Endothelial cell of umbilical vein (primary cell): ENCODE data around the gene GMPPB. TPM values are rescaled to one million over a fixed set of nuclear protein-coding genes. Genes with fewer than 3 reads are reported as not detected.
A peak's percentile ranks its signal among the peaks of the same experiment; 100 is the strongest.

ENCODE experiments used
- BruUV-seq: library from RNA; stranded (reverse); fragments of 400-500 nt; replicated peaks from 2 replicates; lab custom pipeline; 2021; lab: Mats Ljungman, UMichigan
- CTCF ChIA-PET: fragments of 300-600, 350-600 bp; sonication (Branson Sonifier 250); formaldehyde crosslinking; loops from one replicate; lab custom pipeline; 2021; ENCODE audit warnings: antibody characterized with exemption, inconsistent platforms; lab: Charles Lee
- POLR2A ChIA-PET: fragments of 300-600, 350-600 bp; sonication (Branson Sonifier 250); formaldehyde crosslinking; loops from one replicate; lab custom pipeline; 2021; ENCODE audit warnings: antibody characterized with exemption, inconsistent platforms; lab: Charles Lee
- DNase-seq: peaks from one replicate; pipeline ENCODE4 v3.0.0-alpha.2; 2011; ENCODE audit warnings: low read depth, low spot score
- FAIRE-seq: peaks from 2 replicates; lab custom pipeline; 2011; peaks lifted over from hg19 to GRCh38; lab: Jason Lieb, UNC
- H2AFZ ChIP-seq: 2 replicates; pipeline ENCODE4 v1.6.0; 2012; ENCODE audit warnings: low read depth, low read length, control low read depth, inconsistent platforms
- H3K27ac ChIP-seq: 2 replicates; pipeline ENCODE4 v1.5.1; 2011; ENCODE audit warnings: low read depth, mild to moderate bottlenecking, control low read depth, low read length, moderate library complexity; ENCODE audit not compliant: insufficient read depth
- H3K27me3 ChIP-seq, 2 experiments: 2 replicates each; pipeline versions ENCODE4 v1.6.0 to v1.6.1; 2011; ENCODE audit warnings: low read length in 2 of 2, mixed read lengths in 1 of 2; ENCODE audit not compliant: control insufficient read depth in 2 of 2, insufficient read depth in 2 of 2
- H3K36me3 ChIP-seq, 2 experiments: 2 replicates in 1 of 2; 3 replicates in 1 of 2; pipeline ENCODE4 v1.5.1; 2011; ENCODE audit warnings: low read length in 2 of 2, mild to moderate bottlenecking in 1 of 2, moderate library complexity in 1 of 2; ENCODE audit not compliant: control insufficient read depth in 2 of 2, insufficient read depth in 2 of 2; ENCODE audit errors: extremely low read depth in 1 of 2
- H3K4me1 ChIP-seq: 3 replicates; pipeline ENCODE4 v1.5.1; 2011; ENCODE audit warnings: mild to moderate bottlenecking, low read length; ENCODE audit not compliant: control insufficient read depth, insufficient read depth; ENCODE audit errors: extremely low read depth
- H3K4me2 ChIP-seq: 2 replicates; pipeline ENCODE4 v1.6.1; 2011; ENCODE audit warnings: low read length, control low read depth, mixed read lengths; ENCODE audit not compliant: insufficient read depth
- H3K4me3 ChIP-seq, 3 experiments: fragments of 200-600 bp in 1 of 3; sonication (generic), shearing (Covaris generic) in 1 of 3; replicated peaks in 1 of 3; 2 replicates each; pipeline ENCODE4 v1.5.1; 2011 to 2016; ENCODE audit warnings: control low read depth in 3 of 3, low read length in 3 of 3, mild to moderate bottlenecking in 2 of 3, inconsistent platforms in 1 of 3, low read depth in 1 of 3, moderate library complexity in 1 of 3; ENCODE audit not compliant: insufficient read depth in 1 of 3
- H3K79me2 ChIP-seq: 2 replicates; pipeline ENCODE4 v1.6.0; 2012; ENCODE audit warnings: low read length, inconsistent platforms; ENCODE audit not compliant: control insufficient read depth, insufficient read depth
- H3K9ac ChIP-seq: replicated peaks from 2 replicates; pipeline ENCODE3; 2011; ENCODE audit warnings: low read length, control low read depth; ENCODE audit not compliant: insufficient read depth; ENCODE audit errors: extremely low read depth
- H3K9me1 ChIP-seq: replicated peaks from 3 replicates; pipeline ENCODE4 v1.6.0; 2011; ENCODE audit warnings: mild to moderate bottlenecking, low read length; ENCODE audit not compliant: control insufficient read depth, insufficient read depth; ENCODE audit errors: extremely low read depth
- H3K9me3 ChIP-seq: replicated peaks from 2 replicates; pipeline ENCODE4 v1.5.1; 2012; ENCODE audit warnings: low read length, inconsistent platforms; ENCODE audit not compliant: control insufficient read depth, insufficient read depth
- H4K20me1 ChIP-seq: replicated peaks from 2 replicates; pipeline ENCODE3; 2011; ENCODE audit warnings: mild to moderate bottlenecking, low read length; ENCODE audit not compliant: control insufficient read depth, insufficient read depth; ENCODE audit errors: extremely low read depth
- CTCF ChIP-seq, 2 donors: IDR thresholded peaks; 1 replicate in 1 of 2; 2 replicates in 1 of 2; pipeline ENCODE4 v1.5.1; 2011; ENCODE audit warnings: low read length in 2 of 2, mild to moderate bottlenecking in 2 of 2, moderate library complexity in 2 of 2, control low read depth in 1 of 2, inconsistent platforms in 1 of 2, low read depth in 1 of 2; ENCODE audit not compliant: insufficient read depth in 1 of 2; ENCODE audit errors: extremely low read depth in 1 of 2
- GATA2 ChIP-seq: IDR thresholded peaks from 2 replicates; pipeline ENCODE4 v1.7.0; 2011; ENCODE audit warnings: low read depth, mild to moderate bottlenecking, moderate library complexity, mixed read lengths, low read length; ENCODE audit not compliant: insufficient read length, insufficient read depth
- dilution Hi-C: fragments of 300-500 bp; cut with MboI; formaldehyde crosslinking; loops from one replicate; pipeline ENCODE4 v1.15.0; 2019; ENCODE audit warnings: low sequenced_read_pairs; ENCODE audit not compliant: extremely low pct_ligation_motif_present
- intact Hi-C: fragments of 100-400 bp; cut with micrococcal nuclease; formaldehyde crosslinking; loops from one replicate; pipeline ENCODE4 v1.10.0; 2022
- polyA plus RNA-seq, 4 experiments: library from polyadenylated mRNA; depleted of rRNA in 3 of 4; stranded (reverse) in 3 of 4; unstranded in 1 of 4; fragments of >200 nt; gene quantifications; 2 replicates each; pipeline versions ENCODE4 v1.2.1 to v1.2.3, GENCODE V29; 2011 to 2012; ENCODE audit warnings: missing spikeins in 1 of 4
- total RNA-seq: library from RNA; stranded (reverse); gene quantifications from 2 replicates; pipeline ENCODE4 v1.2.3, GENCODE V29; 2021

GMPPB gene
- total and polyA plus RNA-seq, 2 donors (not counting 3 experiments of a cell fraction or from before 2014, with no cell fraction given): 52.5 to 62.0 TPM

GRCh38 chr3:49701388-49702077 lies 22.2 kb downstream of the GMPPB start:
- FAIRE-seq: no peak
- no peaks in the 10 kb centered on the region for H3K79me2 ChIP-seq
- H3K4me3 ChIP-seq: no peak overlapping the region
- no peak overlapping the region for H2AFZ ChIP-seq
- ChIA-PET CTCF (interaction anchor here (0.5 to 3.8 kb wide), 23 partner anchors 9 to 400 kb away, joined by 3 to 27 read pairs (median 3); partner anchors contain the start of genes AMIGO3, MON1A and RBM6), POLR2A (no interaction called here)
- no peaks in the 10 kb centered on the region for H4K20me1 ChIP-seq
- no peak for DNase-seq
- no peak overlapping the region for H3K27ac ChIP-seq
- TF ChIP-seq GATA2 (no peak), CTCF (IDR thresholded peaks at IDR 0.05; ENCODE audit: extremely low read depth in 1 of 2, insufficient read depth in 1 of 2, low read depth in 1 of 2, low read length in 2 of 2) (peak; percentile 20 to 56)
- no peaks in the 10 kb centered on the region for H3K9me3 ChIP-seq
- H3K4me1 ChIP-seq: peaks cover 5% of the 10 kb centered on the region
- intact Hi-C loops: loop anchor here (5.0 kb wide), 1 partner anchor 101 kb away; the partner anchor contains the start of gene INKA1
- no peaks in the 10 kb centered on the region for H3K9me1 ChIP-seq
- H3K36me3 ChIP-seq: peaks cover 0 to 34% of the 10 kb centered on the region in 2 experiments
- BruUV-seq: no TSS peak
- dilution Hi-C loops: no loop called here
- no peak overlapping the region for H3K9ac ChIP-seq
- no peaks in the 10 kb centered on the region for H3K27me3 ChIP-seq
- H3K4me2 ChIP-seq: no peak overlapping the region
